GM18861 (cell line): ENCODE data around the gene LUM.

Experiments
- ATAC-seq: cut with Tn5 transposase; IDR thresholded peaks from one replicate; pipeline ENCODE4 v1.9.1; 2021; ENCODE audit not compliant: unreplicated experiment

LUM gene

DNA sequence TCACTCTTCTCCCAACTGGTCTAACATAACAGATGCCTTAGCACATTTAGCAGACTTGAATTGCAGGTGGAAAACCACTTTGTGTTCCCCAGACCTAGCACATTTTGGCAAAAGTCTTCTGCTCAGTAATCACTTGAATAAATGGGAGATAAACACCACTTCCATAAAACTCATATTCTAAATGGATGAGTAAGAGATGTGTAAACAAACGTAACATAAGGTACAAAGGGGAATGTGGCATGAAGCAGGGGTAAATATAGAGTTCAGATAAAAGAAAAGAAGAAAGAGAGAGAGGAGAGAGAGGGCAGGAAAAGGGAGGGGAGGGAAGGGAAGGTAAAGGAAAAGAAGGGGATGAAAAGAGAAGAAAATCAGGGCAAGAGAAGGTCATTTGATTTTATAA, 36.4 kb downstream of the LUM start:
- ATAC-seq = no peak

DNA sequence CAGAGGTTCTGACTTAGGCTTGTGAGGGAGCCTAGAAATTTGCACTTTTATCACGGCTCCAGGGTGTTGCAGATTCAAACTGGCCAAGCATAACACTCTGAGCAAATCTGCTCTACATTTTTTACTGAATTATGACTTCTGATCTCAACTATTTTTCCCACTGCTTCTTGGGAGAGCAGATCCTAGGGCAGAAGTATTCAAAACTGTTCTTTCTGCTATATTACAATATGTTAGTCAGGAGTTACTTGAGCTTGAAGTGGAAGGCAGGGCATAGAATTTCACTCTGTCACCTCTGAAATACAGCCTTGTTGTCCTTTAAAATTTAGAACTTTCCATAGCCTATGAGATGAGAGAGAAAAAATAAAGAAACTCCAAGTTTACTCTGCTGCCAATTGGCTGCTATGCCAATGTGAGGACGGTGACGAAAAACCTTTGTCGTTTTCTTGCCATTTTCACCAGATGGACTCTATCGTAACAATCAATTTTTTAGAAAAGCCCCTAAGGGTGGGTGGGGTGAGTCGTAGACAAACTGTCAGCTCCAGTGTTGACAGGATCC, 37.1 kb downstream of the LUM start:
- ATAC-seq = no peak

DNA sequence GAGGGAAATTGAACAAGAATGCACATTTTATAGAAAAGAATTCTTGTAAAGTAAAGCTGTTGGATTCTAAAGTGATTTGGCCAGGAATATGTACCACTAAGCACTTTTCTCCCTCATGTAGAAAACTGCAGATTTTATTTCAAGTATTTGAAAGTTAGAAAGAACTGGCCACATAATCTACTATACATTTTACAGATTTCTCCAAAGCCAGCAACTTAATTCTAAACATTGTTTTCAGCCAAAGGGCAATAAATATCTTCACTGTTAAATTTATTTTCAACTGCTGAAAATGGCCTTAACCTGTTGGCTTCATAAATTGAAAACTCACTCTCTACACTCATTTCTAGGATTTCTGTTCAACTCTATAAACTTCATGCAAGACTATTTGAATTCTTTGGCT, 37.9 kb downstream of the LUM start:
- no peak for ATAC-seq

DNA sequence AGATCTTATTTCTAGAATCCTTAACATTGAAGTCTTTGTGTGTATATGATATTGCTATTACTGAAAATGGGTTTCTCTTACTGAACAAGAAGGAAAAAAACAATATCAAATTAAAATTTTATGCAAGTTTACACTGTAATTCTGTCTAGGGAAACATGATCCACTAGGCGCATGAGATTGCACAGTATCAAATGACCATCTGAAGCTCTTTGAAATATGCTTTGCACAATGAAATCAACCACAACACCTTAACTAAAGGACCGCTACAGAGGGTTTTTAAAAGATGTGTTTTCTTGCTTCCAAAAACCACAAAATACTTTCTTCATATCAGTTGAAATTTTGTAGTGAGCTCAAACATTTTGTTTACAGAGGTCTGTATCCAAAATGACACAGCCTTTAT, 38.4 kb downstream of the LUM start:
- no peak for ATAC-seq

DNA sequence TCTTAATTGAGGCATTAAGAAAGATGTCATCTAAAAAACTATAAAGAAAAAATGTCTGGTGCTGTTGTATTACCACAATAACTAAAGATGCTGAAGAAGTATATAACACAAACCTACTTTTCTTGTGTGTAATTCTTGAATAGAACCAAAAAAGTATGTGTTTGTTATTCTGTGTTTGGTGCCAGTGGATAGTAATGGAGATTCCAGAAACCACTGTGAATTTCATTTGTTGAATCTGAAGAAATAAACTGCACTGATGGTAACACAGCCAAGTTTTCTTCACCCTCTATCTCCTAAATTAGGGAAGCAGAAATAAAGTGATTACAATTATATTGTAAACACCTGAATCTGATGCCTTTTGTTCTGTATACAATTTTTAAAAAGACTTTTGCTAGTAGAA, 40.4 kb downstream of the LUM start:
- ATAC-seq = no peak

DNA sequence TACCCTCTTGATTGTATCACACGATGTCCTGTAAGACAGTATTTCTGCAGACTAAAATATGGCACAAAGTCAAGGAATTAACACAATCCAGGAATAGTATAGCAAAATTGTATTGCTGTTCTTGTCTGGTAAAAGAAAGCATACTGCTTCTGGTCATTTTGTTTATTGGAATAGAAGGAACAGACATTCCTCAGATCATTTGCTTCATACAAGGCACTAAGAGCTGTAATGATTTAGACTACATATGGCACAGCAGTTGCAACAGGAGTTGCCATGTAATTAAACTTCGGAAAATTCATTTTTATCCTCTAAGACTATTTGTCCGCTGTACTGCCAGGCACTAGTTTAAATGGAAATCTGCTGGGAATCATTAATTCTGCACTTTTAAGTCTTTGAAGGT, 45.9 kb downstream of the LUM start:
- no peak for ATAC-seq

DNA sequence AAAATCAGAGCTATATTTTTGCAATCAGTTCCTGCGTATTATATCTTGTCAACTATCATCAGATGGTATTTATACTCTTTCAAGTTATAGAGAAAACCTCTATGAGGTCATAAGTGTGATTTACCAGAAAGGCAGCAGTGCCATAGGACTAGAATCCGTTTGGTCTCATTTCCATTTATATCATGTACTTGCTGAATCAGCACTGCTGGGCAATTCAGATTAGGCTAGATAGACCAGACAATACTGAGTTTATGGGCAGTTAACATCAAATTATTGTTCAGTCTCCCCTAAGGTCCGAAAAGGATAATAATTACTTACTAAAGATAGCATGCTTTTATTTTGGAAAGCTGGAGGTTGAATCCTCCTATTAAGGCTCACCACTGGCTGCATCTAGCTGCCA, 46.7 kb downstream of the LUM start:
- no peak for ATAC-seq

DNA sequence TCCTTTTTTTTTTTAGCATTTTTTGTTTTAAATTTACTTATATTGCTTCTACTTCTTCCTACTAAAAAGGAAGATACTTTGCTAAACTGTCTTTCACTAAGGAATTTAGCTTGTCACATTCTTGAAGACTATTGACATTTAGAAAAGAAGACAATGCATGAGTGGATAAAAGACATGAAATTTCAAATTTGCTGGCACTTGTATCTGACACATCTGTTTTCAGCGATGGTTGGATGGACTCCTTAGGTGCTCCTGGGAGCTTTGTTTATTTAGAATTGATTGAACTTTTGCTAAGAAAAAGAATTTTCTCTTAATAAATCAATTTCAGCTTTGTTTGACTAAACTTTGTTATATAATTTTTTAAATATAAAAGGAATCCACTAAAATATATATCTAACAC, 50.2 kb downstream of the LUM start:
- ATAC-seq = no peak

DNA sequence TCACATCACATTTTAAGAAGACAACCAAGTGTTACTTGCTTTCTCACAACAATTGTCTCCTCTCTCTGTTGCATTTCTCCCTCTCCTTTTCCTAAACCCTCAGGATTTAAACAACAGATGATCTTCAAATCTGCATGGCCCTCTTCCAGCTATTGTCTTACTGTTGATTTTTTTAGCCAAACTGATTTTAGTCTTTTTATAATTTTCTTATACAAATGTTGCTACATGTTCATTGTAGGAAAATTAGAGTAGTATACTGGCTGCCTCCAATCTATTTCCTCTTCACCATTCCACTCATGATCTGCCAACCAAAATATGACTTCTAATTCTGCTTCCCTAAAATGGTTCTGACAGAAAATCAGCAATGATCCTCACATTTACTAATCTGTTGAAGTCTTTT, 52.1 kb downstream of the LUM start:
- no peak for ATAC-seq

DNA sequence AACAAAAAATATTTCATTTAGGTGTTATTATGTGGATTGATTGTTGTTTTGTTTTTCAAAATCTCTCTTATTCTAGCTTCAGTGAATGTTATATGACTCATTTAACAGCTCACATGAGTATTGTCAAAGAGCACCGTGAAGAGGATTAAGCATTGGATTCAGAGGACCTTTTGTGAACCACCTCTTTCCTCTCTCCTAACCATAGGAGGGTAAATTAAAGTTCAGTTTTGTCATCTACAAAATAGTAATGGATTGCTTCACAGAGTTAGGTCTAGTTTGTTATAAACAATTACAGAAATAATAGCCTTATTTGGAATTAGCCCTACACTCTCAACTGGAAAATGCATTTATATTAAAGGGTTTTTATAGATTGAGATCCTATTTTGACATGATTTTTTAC, 52.5 kb downstream of the LUM start:
- ATAC-seq = no peak

DNA sequence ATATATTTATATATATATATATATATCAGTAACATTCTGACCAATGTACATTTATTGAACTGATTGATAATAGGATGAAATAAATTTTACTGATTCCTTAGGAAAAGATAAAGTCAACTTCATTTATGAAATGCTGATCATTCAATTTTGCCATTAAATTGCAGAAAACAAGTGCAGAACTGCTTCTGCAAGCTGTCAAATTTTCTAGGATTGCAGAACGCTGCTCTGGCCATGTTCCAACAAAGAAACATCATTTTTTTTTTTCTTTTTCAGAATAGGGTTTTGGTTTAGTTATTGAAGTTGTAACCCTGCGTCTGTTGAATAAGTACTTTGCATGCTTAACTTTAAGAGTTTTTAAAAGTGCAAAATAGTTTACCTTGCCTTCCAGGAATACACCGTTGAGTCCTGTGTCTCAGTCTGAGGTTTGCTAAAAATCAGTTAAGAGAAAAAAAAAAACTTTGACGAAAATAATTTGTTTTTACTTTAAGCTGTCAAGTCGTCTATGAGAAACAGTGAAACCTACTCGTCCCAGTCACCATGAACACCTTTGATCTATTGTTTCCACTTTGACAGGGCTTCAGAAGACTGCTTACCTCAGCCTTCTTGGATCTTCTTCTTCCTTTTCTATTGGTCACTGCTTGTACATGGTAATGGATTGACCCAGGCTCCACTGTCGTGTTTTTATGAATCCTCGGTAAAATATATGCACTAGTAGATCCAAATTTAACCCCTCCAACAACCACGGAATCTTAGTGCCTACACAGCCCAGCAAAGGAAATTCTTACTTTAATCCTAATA, 53.7 kb downstream of the LUM start, which contains the start of gene KERA:
Gene KERA, minus strand, starts transcription at position 657 of the 798 bp plus-strand sequence. CDS start 1,743 bp downstream, outside the sequence.
- no peak for ATAC-seq

DNA sequence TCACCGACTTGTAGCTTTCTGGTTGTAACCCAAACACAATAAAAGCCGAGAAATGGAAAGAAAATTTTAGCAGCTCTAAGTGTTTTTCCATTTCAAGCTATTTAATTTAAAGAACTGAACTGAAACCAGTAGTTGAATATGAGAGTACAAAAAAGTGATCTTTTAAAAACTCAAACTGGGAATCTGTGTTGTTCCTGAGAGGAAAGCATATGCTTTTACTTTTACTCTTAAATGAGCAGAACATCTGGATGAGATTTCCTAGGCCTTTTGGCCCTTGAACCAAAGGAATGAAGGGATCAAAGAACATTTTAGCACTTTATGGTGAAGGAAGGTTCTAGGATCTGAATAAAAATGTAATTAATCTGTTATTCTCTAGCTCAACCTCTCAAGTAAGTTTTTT, 54.8 kb downstream of the LUM start:
- ATAC-seq = no peak

DNA sequence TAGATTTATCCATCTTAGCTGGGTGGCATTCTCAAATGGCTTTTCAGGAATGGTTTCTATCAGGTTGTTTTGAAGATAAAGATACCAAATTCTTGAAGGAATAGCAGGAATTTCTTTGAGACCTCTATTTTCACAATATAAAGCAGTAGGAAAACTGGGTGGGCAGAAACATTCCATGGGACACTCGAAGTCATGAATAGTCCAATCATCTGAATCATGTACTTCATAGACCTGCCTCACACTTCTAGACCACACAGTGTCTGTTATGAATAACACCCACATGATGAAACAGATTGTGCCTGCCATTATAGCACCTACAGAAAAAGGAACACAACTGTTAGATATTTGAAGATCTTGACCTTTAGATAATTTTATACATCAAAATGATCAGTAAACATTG, 55.3 kb downstream of the LUM start:
- no peak for ATAC-seq

DNA sequence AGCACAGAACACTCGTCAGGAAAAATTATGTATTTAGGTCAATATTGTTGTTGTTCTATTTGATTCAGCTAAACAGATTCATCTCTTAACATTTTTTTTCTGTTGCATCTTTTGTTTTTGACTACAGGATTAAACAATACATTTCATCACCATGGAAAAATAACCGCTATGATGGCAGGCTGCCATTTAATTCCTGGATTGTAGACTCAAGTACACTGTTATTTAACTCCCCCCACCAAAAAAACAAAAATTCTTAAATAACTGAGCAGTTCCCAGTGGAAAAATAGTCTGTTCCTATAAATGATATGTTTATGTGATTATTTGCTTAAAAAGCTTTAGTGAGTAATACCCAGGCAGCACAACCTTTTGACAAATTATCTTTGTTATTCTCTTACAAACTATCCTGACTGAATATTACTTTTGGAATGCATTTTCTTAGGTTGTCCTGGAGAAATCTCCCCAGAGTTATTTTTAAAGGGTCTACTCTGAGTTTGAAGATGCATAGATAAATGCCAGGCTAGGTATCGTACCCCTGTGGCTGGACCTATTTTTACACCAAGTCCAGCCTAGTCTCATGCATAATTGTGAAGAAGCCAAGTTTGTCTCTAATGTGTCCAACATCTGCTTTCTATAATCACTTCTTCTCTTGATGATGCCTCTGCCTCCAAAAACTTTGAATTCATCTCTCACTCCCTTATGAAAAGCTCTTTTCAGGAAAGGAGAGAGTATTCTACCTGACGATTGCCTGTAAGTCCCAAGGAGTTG, 57.2 kb downstream of the LUM start:
- no peak for ATAC-seq
